GM12875 (cell line): ENCODE measurements around the gene RNU6-1.

ENCODE experiments used
- H3K4me3 ChIP-seq: one replicate; pipeline ENCODE4 v1.5.1; 2011; ENCODE audit warnings: low read depth, low read length, control low read depth
- CTCF ChIP-seq: IDR thresholded peaks from 2 replicates; pipeline ENCODE4 v1.5.1; 2011; ENCODE audit warnings: low read depth, mild to moderate bottlenecking, control low read depth, inconsistent platforms, low read length, moderate library complexity, borderline replicate concordance; ENCODE audit not compliant: insufficient read depth

The RNU6-1 gene

GRCh38 chr15:67801142-67801541 is 38.7 kb downstream of the RNU6-1 start:
- TF ChIP-seq CTCF = no peak
- no peak overlapping the region for H3K4me3 ChIP-seq

GRCh38 chr15:67799801-67800205 is 40.0 kb downstream of the RNU6-1 start:
- no peak overlapping the region for H3K4me3 ChIP-seq
- TF ChIP-seq CTCF = no peak

GRCh38 chr15:67796196-67797127 is 43.4 kb downstream of the RNU6-1 start:
- no peak for TF ChIP-seq CTCF
- H3K4me3 ChIP-seq = no peak overlapping the region

- no peak for TF ChIP-seq CTCF
- no peak overlapping the region for H3K4me3 ChIP-seq
Measured at GRCh38 chr15:67794832-67795574, 44.8 kb downstream of the RNU6-1 start.

- no peak overlapping the region for H3K4me3 ChIP-seq
- no peak for TF ChIP-seq CTCF
Measured at GRCh38 chr15:67792250-67792942, 47.4 kb downstream of the RNU6-1 start.

- no peak for TF ChIP-seq CTCF
- H3K4me3 ChIP-seq = no peak overlapping the region
Measured at GRCh38 chr15:67790610-67791319, 49.1 kb downstream of the RNU6-1 start.
